OCI-LY1 (cell line): ENCODE data around the gene TNFSF4.

Experiments
- H2AFZ ChIP-seq: fragments of 200-600 bp; sonication (generic), shearing (Covaris generic); 2 replicates; pipeline ENCODE4 v1.6.0; 2014; ENCODE audit warnings: antibody characterized with exemption, mild to moderate bottlenecking, low read length
- H3F3A ChIP-seq: fragments of 200-600 bp; sonication (generic), shearing (Covaris generic); 2 replicates; pipeline ENCODE4 v1.6.0; 2014; ENCODE audit warnings: mild to moderate bottlenecking, antibody characterized with exemption, low read length, moderate library complexity; ENCODE audit not compliant: insufficient read depth
- H3K27ac ChIP-seq: fragments of 200-600 bp; sonication (generic); 2 replicates; pipeline ENCODE4 v1.5.1; 2014; ENCODE audit warnings: low read length, mixed run types, mild to moderate bottlenecking, low read depth; ENCODE audit not compliant: poor library complexity, severe bottlenecking
- H3K27me3 ChIP-seq: fragments of 200-600 bp; sonication (generic); 2 replicates; pipeline ENCODE4 v1.6.0; 2014; ENCODE audit warnings: antibody characterized with exemption, mild to moderate bottlenecking, low read length, moderate library complexity; ENCODE audit not compliant: insufficient read depth
- H3K36me3 ChIP-seq: fragments of 200-600 bp; sonication (generic); 2 replicates; pipeline ENCODE4 v1.6.1; 2014; ENCODE audit warnings: mild to moderate bottlenecking, antibody characterized with exemption, low read length, moderate library complexity, mixed read lengths; ENCODE audit not compliant: insufficient read depth
- H3K4me1 ChIP-seq: fragments of 200-600 bp; sonication (generic); 2 replicates; pipeline ENCODE4 v1.5.1; 2014; ENCODE audit warnings: mild to moderate bottlenecking, low read length, moderate library complexity; ENCODE audit not compliant: insufficient read depth, severe bottlenecking
- H3K4me2 ChIP-seq: fragments of 200-600 bp; sonication (generic), shearing (Covaris generic); 2 replicates; pipeline ENCODE4 v1.6.1; 2014; ENCODE audit warnings: low read length
- H3K4me3 ChIP-seq: fragments of 200-600 bp; sonication (generic); 2 replicates; pipeline ENCODE4 v1.5.1; 2014; ENCODE audit warnings: low read length, low read depth, mild to moderate bottlenecking, mixed read lengths; ENCODE audit not compliant: poor library complexity, severe bottlenecking
- H3K79me2 ChIP-seq: fragments of 200-600 bp; shearing (Covaris generic); 2 replicates; pipeline ENCODE4 v1.6.1; 2016; ENCODE audit warnings: mixed run types, low read length, mixed read lengths; ENCODE audit not compliant: insufficient read depth
- H3K9ac ChIP-seq: fragments of 200-600 bp; sonication (generic), shearing (Covaris generic); 2 replicates; pipeline ENCODE4 v1.6.1; 2014; ENCODE audit warnings: mild to moderate bottlenecking, low read length, mixed read lengths
- H3K9me2 ChIP-seq: fragments of 200-600 bp; sonication (generic), shearing (Covaris generic); 2 replicates; pipeline ENCODE4 v1.6.1; 2014; ENCODE audit warnings: low read depth, mild to moderate bottlenecking, low read length, mixed read lengths
- H3K9me3 ChIP-seq: fragments of 200-600 bp; shearing (Covaris generic); 2 replicates; pipeline ENCODE4 v1.6.1; 2014; ENCODE audit warnings: low read length, mixed read lengths
- H4K20me1 ChIP-seq: fragments of 200-600 bp; sonication (generic), shearing (Covaris generic); 2 replicates; pipeline ENCODE4 v1.6.0; 2016; ENCODE audit warnings: mild to moderate bottlenecking, low read length; ENCODE audit not compliant: insufficient read depth
- CTCF ChIP-seq: fragments of 200-600 bp; sonication (generic), shearing (Covaris generic); IDR thresholded peaks from 2 replicates; pipeline ENCODE4 v1.5.1; 2017; ENCODE audit warnings: mild to moderate bottlenecking, antibody characterized with exemption, low read length, moderate library complexity, mixed read lengths
- EZH2 ChIP-seq: fragments of 200-600 bp; sonication (generic), shearing (Covaris generic); IDR thresholded peaks from 2 replicates; pipeline ENCODE4 v1.8.0; 2017; ENCODE audit warnings: borderline replicate concordance, mixed run types, mild to moderate bottlenecking, antibody characterized with exemption, low read length, moderate library complexity, mixed read lengths

The TNFSF4 gene

GRCh38 chr1:173164178-173164577, 43.0 kb downstream of the TNFSF4 start:
- Histone ChIP-seq H3K79me2 (no peaks in the 10 kb centered on the region), H4K20me1 (no peaks in the 10 kb centered on the region), H3K4me2 (no peak overlapping the region), H3K9me3 (no peaks in the 10 kb centered on the region), H2AFZ (no peak overlapping the region), H3K9me2 (no peaks in the 10 kb centered on the region), H3K27ac (no peak overlapping the region), H3K4me3 (no peak overlapping the region), H3K9ac (no peak overlapping the region), H3K36me3 (no peaks in the 10 kb centered on the region), H3K27me3 (no peaks in the 10 kb centered on the region), H3F3A (no peaks in the 10 kb centered on the region), H3K4me1 (no peaks in the 10 kb centered on the region)
- TF ChIP-seq EZH2 (no peak), CTCF (no peak)

- H3K4me2 ChIP-seq, result no peak overlapping the region
- H3K9me3 ChIP-seq, result no peaks in the 10 kb centered on the region
- H3K9ac ChIP-seq, result no peak overlapping the region
- no peak for TF ChIP-seq EZH2
- no peak for TF ChIP-seq CTCF
- no peaks in the 10 kb centered on the region for H3K36me3 ChIP-seq
- H3K27ac ChIP-seq, result no peak overlapping the region
- H3K4me3 ChIP-seq, result no peak overlapping the region
- no peaks in the 10 kb centered on the region for H3K79me2 ChIP-seq
- no peaks in the 10 kb centered on the region for H3K4me1 ChIP-seq
- H3F3A ChIP-seq, result no peaks in the 10 kb centered on the region
- H4K20me1 ChIP-seq, result no peaks in the 10 kb centered on the region
- H3K9me2 ChIP-seq, result no peaks in the 10 kb centered on the region
- no peak overlapping the region for H2AFZ ChIP-seq
- H3K27me3 ChIP-seq, result no peaks in the 10 kb centered on the region
These were observed 43.9 kb downstream of the TNFSF4 start for GRCh38 chr1:173163222-173163621.

- no peaks in the 10 kb centered on the region for H4K20me1 ChIP-seq
- no peak overlapping the region for H3K4me2 ChIP-seq
- H3F3A ChIP-seq, result no peaks in the 10 kb centered on the region
- H3K4me3 ChIP-seq, result no peak overlapping the region
- no peak for TF ChIP-seq CTCF
- no peak for TF ChIP-seq EZH2
- H3K36me3 ChIP-seq, result no peaks in the 10 kb centered on the region
- H3K79me2 ChIP-seq, result no peaks in the 10 kb centered on the region
- H2AFZ ChIP-seq, result no peak overlapping the region
- no peaks in the 10 kb centered on the region for H3K9me2 ChIP-seq
- no peak overlapping the region for H3K9ac ChIP-seq
- H3K27ac ChIP-seq, result no peak overlapping the region
- no peaks in the 10 kb centered on the region for H3K4me1 ChIP-seq
- no peaks in the 10 kb centered on the region for H3K9me3 ChIP-seq
- H3K27me3 ChIP-seq, result no peaks in the 10 kb centered on the region
These were observed 44.5 kb downstream of the TNFSF4 start for GRCh38 chr1:173162601-173163000.
